Effector CD4-positive, alpha-beta T cell (primary cell): ENCODE measurements around the gene GADD45B.
"Not testable (repeated sequence)": the region's sequence is repeated elsewhere in the genome, so short reads cannot be mapped to it uniquely, and the experiment has no call there.

Experiments used
- DNase-seq: peaks from one replicate; pipeline ENCODE4 v3.0.0-alpha.2; 2020

GADD45B gene

GRCh38 chr19:2444251-2445002 lies 31.5 kb upstream of the GADD45B start:
- DNase-seq = no peak

- DNase-seq = no peak
Observed at GRCh38 chr19:2446381-2446780, 29.5 kb upstream of the GADD45B start.

GRCh38 chr19:2449019-2449418 lies 26.9 kb upstream of the GADD45B start:
- no peak for DNase-seq

- no peak for DNase-seq
Observed at GRCh38 chr19:2451138-2451537, 24.8 kb upstream of the GADD45B start.

- no peak for DNase-seq
Observed at GRCh38 chr19:2451741-2452140, 24.2 kb upstream of the GADD45B start.

GRCh38 chr19:2453431-2454025 lies 22.4 kb upstream of the GADD45B start:
- DNase-seq = no peak

GRCh38 chr19:2454199-2454961 lies 21.5 kb upstream of the GADD45B start:
- DNase-seq = no peak

GRCh38 chr19:2454962-2455850 lies 20.7 kb upstream of the GADD45B start:
- DNase-seq = no peak

GRCh38 chr19:2455851-2456570 lies 19.9 kb upstream of the GADD45B start:
- peak; percentile 37 for DNase-seq

GRCh38 chr19:2457394-2458037 lies 18.4 kb upstream of the GADD45B start:
- no peak for DNase-seq

GRCh38 chr19:2458054-2458453 lies 17.9 kb upstream of the GADD45B start:
- no peak for DNase-seq

- DNase-seq = not testable (repeated sequence)
Observed at GRCh38 chr19:2458776-2459175, 17.2 kb upstream of the GADD45B start.

GRCh38 chr19:2460245-2460644 lies 15.7 kb upstream of the GADD45B start:
- DNase-seq = no peak

- DNase-seq = peak; percentile 37
Observed at GRCh38 chr19:2461751-2462634, 13.9 kb upstream of the GADD45B start.

- DNase-seq = no peak
Observed at GRCh38 chr19:2462635-2463421, 13.1 kb upstream of the GADD45B start.

GRCh38 chr19:2463694-2464093 lies 12.2 kb upstream of the GADD45B start:
- not testable (repeated sequence) for DNase-seq

GRCh38 chr19:2464389-2464788 lies 11.5 kb upstream of the GADD45B start:
- DNase-seq = no peak

GRCh38 chr19:2468596-2468995 lies 7.3 kb upstream of the GADD45B start:
- no peak for DNase-seq

GRCh38 chr19:2469102-2469914 lies 6.6 kb upstream of the GADD45B start:
- DNase-seq = no peak
